GM23338 (cell line): ENCODE results near the gene NPTXR. TPM values are rescaled to one million over a fixed set of nuclear protein-coding genes. Genes with fewer than 3 reads are reported as not detected.

Source experiments
- ATAC-seq: fragments of 200-7000 bp; cut with Tn5 transposase; 3 replicates; pipeline ENCODE4 v1.9.1; 2020
- DNase-seq: peaks from one replicate; pipeline ENCODE4 v3.0.0-alpha.2; 2015; ENCODE audit warnings: low spot score
- H2AFZ ChIP-seq: fragments of 200-600 bp; sonication (generic); 2 replicates; pipeline ENCODE4 v1.8.0; 2016; ENCODE audit warnings: antibody characterized with exemption, mild to moderate bottlenecking, moderate library complexity
- H3F3A ChIP-seq: fragments of 200-600 bp; sonication (generic); replicated peaks from 2 replicates; pipeline ENCODE4 v1.8.0; 2017; ENCODE audit warnings: antibody characterized with exemption, mixed run types, low read depth
- H3K27ac ChIP-seq: fragments of 200-600 bp; sonication (generic); 2 replicates; pipeline ENCODE4 v1.6.1; 2016; ENCODE audit warnings: low read depth
- H3K27me3 ChIP-seq: fragments of 200-600 bp; sonication (generic); 2 replicates; pipeline ENCODE4 v1.8.0; 2016; ENCODE audit warnings: mild to moderate bottlenecking, mixed run types, moderate library complexity; ENCODE audit not compliant: insufficient read depth
- H3K36me3 ChIP-seq: fragments of 200-600 bp; sonication (generic); 2 replicates; pipeline ENCODE4 v1.8.0; 2016; ENCODE audit warnings: mild to moderate bottlenecking; ENCODE audit not compliant: insufficient read depth
- H3K4me1 ChIP-seq: fragments of 200-600 bp; sonication (generic); 2 replicates; pipeline ENCODE4 v1.8.0; 2016; ENCODE audit warnings: mild to moderate bottlenecking, moderate library complexity; ENCODE audit not compliant: insufficient read depth
- H3K4me2 ChIP-seq: fragments of 200-600 bp; sonication (generic); 2 replicates; pipeline ENCODE4 v1.7.1; 2017; ENCODE audit warnings: mixed run types
- H3K4me3 ChIP-seq: fragments of 200-600 bp; sonication (generic); 2 replicates; pipeline ENCODE4 v1.6.1; 2016; ENCODE audit warnings: mixed run types
- H3K79me2 ChIP-seq: fragments of 200-600 bp; sonication (generic); replicated peaks from 2 replicates; pipeline ENCODE4 v1.8.0; 2017; ENCODE audit warnings: mild to moderate bottlenecking; ENCODE audit not compliant: insufficient read depth
- H3K9me2 ChIP-seq: fragments of 200-600 bp; sonication (generic); 2 replicates; pipeline ENCODE4 v1.8.0; 2017; ENCODE audit not compliant: insufficient read depth
- H4K20me1 ChIP-seq: fragments of 200-600 bp; sonication (generic); replicated peaks from 2 replicates; pipeline ENCODE4 v1.8.0; 2017; ENCODE audit warnings: mild to moderate bottlenecking; ENCODE audit not compliant: insufficient read depth
- H3K27ac Mint-ChIP-seq: 2 replicates; pipeline ENCODE4 v1.8.0; 2020; ENCODE audit warnings: inconsistent platforms, mild to moderate bottlenecking, moderate library complexity, mixed read lengths
- H3K27me3 Mint-ChIP-seq: 3 replicates; pipeline ENCODE4 v1.8.0; 2022; ENCODE audit warnings: low read depth, mild to moderate bottlenecking, moderate library complexity, mixed read lengths, inconsistent platforms; ENCODE audit not compliant: insufficient read depth, poor library complexity
- H3K36me3 Mint-ChIP-seq: 3 replicates; pipeline ENCODE4 v1.8.0; 2021; ENCODE audit warnings: low read depth, mild to moderate bottlenecking, inconsistent platforms, moderate library complexity, mixed read lengths
- H3K4me1 Mint-ChIP-seq: 3 replicates; pipeline ENCODE4 v1.8.0; 2020; ENCODE audit warnings: mild to moderate bottlenecking, inconsistent platforms, mixed read lengths
- H3K4me3 Mint-ChIP-seq: 3 replicates; pipeline ENCODE4 v1.8.0; 2021; ENCODE audit warnings: moderate library complexity, mild to moderate bottlenecking, inconsistent platforms, mixed read lengths
- H3K9me3 Mint-ChIP-seq: 3 replicates; pipeline ENCODE4 v1.8.0; 2020; ENCODE audit warnings: moderate library complexity, mild to moderate bottlenecking, inconsistent platforms, mixed read lengths
- CREB1 ChIP-seq: fragments of 250-450 bp; sonication (Bioruptor Pico); IDR thresholded peaks from 2 replicates; pipeline ENCODE4 v1.5.0; 2020; ENCODE audit warnings: low read depth, mild to moderate bottlenecking, moderate library complexity
- CTCF ChIP-seq, 2 experiments: fragments of 200-600 bp in 1 of 2; sonication (generic) in 1 of 2; conservative IDR thresholded peaks; 2 replicates each; pipeline versions ENCODE4 v1.5.1 to v1.6.1; 2016 to 2017; ENCODE audit warnings: antibody characterized with exemption in 2 of 2, low read depth in 2 of 2, mild to moderate bottlenecking in 2 of 2, moderate library complexity in 1 of 2
- ETS1 ChIP-seq: IDR thresholded peaks from 2 replicates; pipeline ENCODE4 v1.6.1; 2016; ENCODE audit warnings: antibody characterized with exemption
- EZH2 ChIP-seq: fragments of 200-600 bp; sonication (generic); IDR thresholded peaks from one replicate; pipeline ENCODE4 v1.8.0; 2017; ENCODE audit warnings: antibody characterized with exemption, mild to moderate bottlenecking, low read depth; ENCODE audit not compliant: unreplicated experiment
- EZH2phosphoT487 ChIP-seq: fragments of 200-600 bp; sonication (generic); IDR thresholded peaks from one replicate; pipeline ENCODE4 v1.8.1; 2018; ENCODE audit warnings: antibody characterized with exemption; ENCODE audit not compliant: unreplicated experiment
- JUNB ChIP-seq: IDR thresholded peaks from one replicate; pipeline ENCODE4 v1.6.1; 2016; ENCODE audit warnings: antibody characterized with exemption; ENCODE audit not compliant: unreplicated experiment
- NANOG ChIP-seq: IDR thresholded peaks from 2 replicates; pipeline ENCODE4 v1.6.1; 2016; ENCODE audit warnings: antibody characterized with exemption, borderline replicate concordance
- POLR2AphosphoS5 ChIP-seq: IDR thresholded peaks from 2 replicates; pipeline ENCODE4 v1.6.1; 2016; ENCODE audit warnings: antibody characterized with exemption, low read depth
- REST ChIP-seq: IDR thresholded peaks from one replicate; pipeline ENCODE4 v1.6.1; 2018; ENCODE audit warnings: antibody characterized with exemption; ENCODE audit not compliant: unreplicated experiment
- ZNF114 ChIP-seq: fragments of 250-450 bp; sonication (Bioruptor Pico); IDR thresholded peaks from 2 replicates; pipeline ENCODE4 v1.5.0; 2020; ENCODE audit warnings: mild to moderate bottlenecking, moderate library complexity
- ZNF331 ChIP-seq: fragments of 250-450 bp; sonication (Bioruptor Pico); IDR thresholded peaks from 2 replicates; pipeline ENCODE4 v1.5.0; 2020; ENCODE audit warnings: low read depth, mild to moderate bottlenecking, moderate library complexity
- polyA plus RNA-seq: library from polyadenylated mRNA; unstranded; fragments of >200 nt; fragmentation: Nextera tagmentation; extraction: Ambion mirVana; gene quantifications from 2 replicates; pipeline ENCODE4 v1.2.1, GENCODE V29; 2016
- total RNA-seq: library from RNA; depleted of rRNA; stranded (reverse); fragments of >200 nt; shearing (Covaris generic); gene quantifications from 2 replicates; pipeline ENCODE4 v1.2.3, GENCODE V29; 2014

NPTXR gene
- total and polyA plus RNA-seq, 2 experiments from 2014 or later, result 0.89 to 13.4 TPM

DNA sequence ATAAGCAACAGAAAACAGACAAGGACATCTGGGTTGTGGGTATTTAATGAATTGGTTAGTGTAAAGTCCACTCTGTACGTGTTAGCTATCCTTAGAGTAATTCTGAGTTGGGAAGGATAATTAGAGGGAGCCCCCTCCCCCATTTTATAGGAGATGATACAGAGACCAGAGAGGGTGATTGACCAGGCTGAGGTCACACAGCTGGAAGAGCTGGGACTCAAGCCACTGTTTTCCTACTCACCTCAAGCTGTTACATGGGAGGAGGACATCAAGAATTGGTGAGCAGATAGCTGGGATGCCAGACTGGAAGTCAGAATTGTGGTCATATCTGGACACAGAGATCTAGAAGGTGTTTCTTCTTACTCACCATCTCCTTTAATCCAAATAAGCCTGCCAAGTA is 8.7 kb upstream of the NPTXR start:
- Histone ChIP-seq H2AFZ (no peak overlapping the region), H3K27me3 (no peaks in the 10 kb centered on the region), H4K20me1 (no peaks in the 10 kb centered on the region), H3K27ac (no peak overlapping the region), H3K36me3 (no peaks in the 10 kb centered on the region), H3K79me2 (no peaks in the 10 kb centered on the region), H3F3A (no peaks in the 10 kb centered on the region; the same call in 1 of the 2 replicates), H3K4me2 (no peak overlapping the region), H3K4me1 (peaks cover 5% of the 10 kb centered on the region; the same call in 1 of the 2 replicates), H3K4me3 (no peak overlapping the region), H3K9me2 (no peaks in the 10 kb centered on the region)
- Mint-ChIP-seq H3K36me3 (no peaks in the 10 kb centered on the region), H3K27me3 (no peaks in the 10 kb centered on the region), H3K27ac (no peak overlapping the region), H3K4me1 (peaks cover 8% of the 10 kb centered on the region), H3K9me3 (no peaks in the 10 kb centered on the region), H3K4me3 (no peak overlapping the region)
- TF ChIP-seq CREB1 (CRISPR knock-in tag), result no peak
- no peak for TF ChIP-seq EZH2phosphoT487
- TF ChIP-seq REST, result no peak
- no peak for TF ChIP-seq CTCF (conservative IDR thresholded peaks at IDR 0.05; ENCODE audit: low read depth in 2 of 2)
- TF ChIP-seq ETS1, result no peak
- no peak for TF ChIP-seq NANOG
- TF ChIP-seq EZH2, result no peak
- no peak for TF ChIP-seq POLR2AphosphoS5
- no peak for TF ChIP-seq JUNB
- TF ChIP-seq ZNF114 (CRISPR knock-in tag), result no peak
- no peak for TF ChIP-seq ZNF331
- no peak for DNase-seq
- no peak for ATAC-seq
